Epithelial cell of prostate (primary cell): Measurements from ENCODE around the gene FAM221A.
"Not testable (repeated sequence)": the region's sequence is repeated elsewhere in the genome, so short reads cannot be mapped to it uniquely, and the experiment has no call there.

Experiments used
- DNase-seq: peaks from one replicate; pipeline ENCODE4 v3.0.0-alpha.2; 2011; ENCODE audit warnings: low read depth, low spot score
- H3K27ac ChIP-seq: fragments of 450-650 bp; 2 replicates; pipeline ENCODE4 v1.5.1; 2017; ENCODE audit warnings: mild to moderate bottlenecking

FAM221A gene

DNA sequence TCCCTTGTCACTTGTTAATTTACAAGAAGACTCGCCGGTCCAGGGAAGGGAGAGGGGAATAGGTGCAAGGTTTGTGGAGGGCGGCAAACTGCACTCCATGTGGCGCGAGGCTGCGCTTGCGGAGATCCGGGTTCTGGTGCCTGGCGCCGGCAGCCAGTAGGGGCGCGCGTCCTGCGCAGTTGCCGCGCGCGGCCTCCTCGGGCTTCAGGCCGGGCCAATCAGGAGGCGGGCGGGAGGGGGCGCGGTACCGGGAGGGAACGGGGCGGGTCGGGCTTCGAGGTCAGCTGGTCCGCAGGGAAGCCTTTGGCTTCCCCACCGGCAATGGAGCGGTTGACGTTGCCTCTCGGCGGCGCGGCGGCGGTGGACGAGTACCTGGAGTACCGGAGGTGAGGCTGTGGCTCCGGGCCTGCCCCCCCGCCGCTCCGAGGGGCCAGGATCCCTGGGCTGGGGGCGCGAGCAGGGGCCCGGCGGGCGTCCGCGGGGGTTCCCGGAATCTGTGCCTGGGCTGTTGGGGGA lies at the start of gene FAM221A:
Gene FAM221A, plus strand, starts transcription at position 302 of the 516 bp plus-strand sequence. Its CDS starts 20 bp downstream, at position 322.
- H3K27ac ChIP-seq, result no peak within 1 kb of the TSS
- no peak for DNase-seq

- DNase-seq, result no peak
Measured at GRCh38 chr7:23633417-23633816, 46.6 kb upstream of the FAM221A start.

DNA sequence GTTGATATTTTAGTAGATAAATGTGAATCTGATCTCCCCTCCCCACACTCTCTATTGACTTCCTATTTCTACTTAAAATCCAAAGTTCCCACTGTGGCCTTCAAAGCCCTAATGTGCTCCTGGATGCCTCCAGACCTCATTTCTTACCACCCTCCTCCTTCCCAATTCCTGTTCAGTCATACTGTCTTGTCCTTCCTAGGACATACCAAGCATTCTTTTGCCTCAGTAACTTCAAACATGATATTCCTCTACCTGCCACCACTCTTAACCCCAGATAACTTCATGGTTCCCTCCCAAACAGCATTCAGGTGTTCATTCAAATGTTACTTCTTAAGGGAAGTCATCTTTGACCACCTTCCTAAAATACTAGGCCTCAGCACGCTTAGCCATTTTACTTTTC lies 34.2 kb upstream of the FAM221A start:
- H3K27ac ChIP-seq, result no peak overlapping the region
- no peak for DNase-seq

More at GRCh38 chr7:23633417-23633816, 46.6 kb upstream of the FAM221A start:
- no peak overlapping the region for H3K27ac ChIP-seq

GRCh38 chr7:23653942-23654341 lies 26.1 kb upstream of the FAM221A start:
- DNase-seq, result no peak
- no peak overlapping the region for H3K27ac ChIP-seq

DNA sequence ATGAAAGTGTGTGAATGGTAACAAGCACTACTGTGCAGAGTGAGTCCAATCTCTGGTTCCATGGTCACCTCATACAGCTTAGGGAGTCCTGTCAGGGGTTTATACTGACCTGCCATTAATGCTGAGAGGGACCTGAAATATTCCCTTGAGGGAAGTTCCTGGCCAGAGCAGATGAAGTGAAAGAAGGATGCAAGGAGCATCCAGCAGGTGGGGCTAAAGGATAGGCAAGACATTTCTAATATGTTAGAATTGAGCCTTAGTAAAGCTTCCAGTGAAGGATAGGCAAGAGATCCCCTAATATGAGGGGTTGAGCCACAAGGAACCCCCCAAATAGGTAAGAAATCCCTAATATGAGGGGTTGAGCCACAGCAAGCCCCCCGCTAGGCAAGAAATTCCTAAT lies 25.5 kb upstream of the FAM221A start:
- DNase-seq, result no peak
- no peak overlapping the region for H3K27ac ChIP-seq

DNA sequence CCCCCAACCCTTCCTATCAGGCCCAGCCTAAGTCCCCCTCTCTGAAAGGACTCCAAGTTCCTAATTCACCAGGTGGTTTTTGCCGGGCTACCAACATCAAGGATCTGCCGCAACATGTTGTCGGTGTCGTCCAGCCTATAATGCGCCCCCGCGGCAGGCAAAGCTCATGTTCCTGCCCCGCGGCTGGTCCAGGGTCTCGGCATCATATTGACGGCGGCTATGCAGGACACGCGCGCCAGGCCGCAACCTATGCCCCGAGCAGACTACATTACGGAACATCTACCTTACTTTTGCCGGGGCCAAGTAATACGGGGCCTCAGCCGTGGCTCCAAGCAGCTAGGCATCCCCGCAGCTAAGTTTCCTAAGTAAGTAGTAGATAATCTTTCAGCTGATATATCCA lies 24.6 kb upstream of the FAM221A start:
- no peak for DNase-seq
- H3K27ac ChIP-seq, result no peak overlapping the region

GRCh38 chr7:23658831-23659427 lies 21.1 kb upstream of the FAM221A start:
- no peak for DNase-seq
- H3K27ac ChIP-seq, result no peak overlapping the region

GRCh38 chr7:23661385-23661784 lies 18.6 kb upstream of the FAM221A start:
- no peak for DNase-seq
- no peak overlapping the region for H3K27ac ChIP-seq

DNA sequence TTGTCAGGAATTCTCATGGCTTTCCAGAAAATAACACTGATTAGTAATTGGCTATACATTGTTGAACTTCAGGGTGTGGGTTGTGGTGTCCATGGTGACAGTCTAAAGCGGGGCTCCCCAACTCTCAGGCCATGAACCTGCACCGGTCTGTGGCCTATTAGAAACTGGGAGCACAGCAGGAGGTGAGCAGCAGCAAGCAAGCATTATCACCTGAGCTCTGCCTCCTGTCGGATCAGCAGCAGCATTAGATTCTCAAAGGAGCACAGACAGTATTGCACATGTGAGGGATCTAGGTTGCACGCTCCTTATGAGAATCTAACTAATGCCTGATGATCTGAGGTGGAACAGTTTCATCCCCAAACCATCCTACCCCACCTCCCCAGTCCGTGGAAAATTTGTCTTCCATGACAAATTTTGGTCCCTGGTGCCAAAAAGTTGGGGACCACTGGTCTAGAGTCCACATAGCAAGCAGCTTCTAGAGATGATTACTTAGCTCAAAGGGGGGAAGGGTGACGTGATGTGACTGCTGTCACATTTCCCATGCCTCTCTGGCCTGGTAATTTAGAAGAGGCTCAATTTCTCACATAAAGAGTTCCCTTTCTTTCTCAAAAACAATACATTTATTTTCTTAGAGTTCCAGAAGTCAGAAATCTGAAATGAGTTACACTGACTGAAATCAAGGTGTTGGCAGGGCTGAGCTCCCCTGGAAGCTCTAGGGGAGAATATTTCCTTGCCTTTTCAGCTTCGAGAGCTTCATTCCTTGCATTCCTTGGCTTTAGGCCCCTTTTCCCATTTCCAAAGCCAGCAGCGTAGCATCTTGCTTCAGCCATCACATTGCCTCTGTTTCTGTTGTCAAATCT lies 17.6 kb upstream of the FAM221A start:
- DNase-seq, result no peak
- H3K27ac ChIP-seq, result no peak overlapping the region

DNA sequence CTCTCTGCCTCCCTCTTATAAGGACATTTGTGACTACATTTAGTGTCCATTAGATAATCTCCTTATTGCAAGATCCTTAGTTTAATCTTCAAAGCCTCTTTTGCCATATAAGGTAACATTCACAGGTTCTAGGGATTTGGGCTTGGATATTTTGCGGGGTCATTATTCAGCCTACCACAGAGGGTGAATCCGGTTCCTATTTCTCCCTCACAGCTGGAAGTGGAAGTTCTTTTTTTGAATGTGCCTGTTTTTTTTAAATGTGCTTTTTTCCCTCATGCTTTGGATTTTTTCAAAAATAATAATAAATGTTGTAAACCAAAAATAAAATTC lies 17.1 kb upstream of the FAM221A start:
- DNase-seq, result no peak
- no peak overlapping the region for H3K27ac ChIP-seq

- H3K27ac ChIP-seq, result no peak overlapping the region
- no peak for DNase-seq
Measured at GRCh38 chr7:23664122-23664521, 15.9 kb upstream of the FAM221A start.

DNA sequence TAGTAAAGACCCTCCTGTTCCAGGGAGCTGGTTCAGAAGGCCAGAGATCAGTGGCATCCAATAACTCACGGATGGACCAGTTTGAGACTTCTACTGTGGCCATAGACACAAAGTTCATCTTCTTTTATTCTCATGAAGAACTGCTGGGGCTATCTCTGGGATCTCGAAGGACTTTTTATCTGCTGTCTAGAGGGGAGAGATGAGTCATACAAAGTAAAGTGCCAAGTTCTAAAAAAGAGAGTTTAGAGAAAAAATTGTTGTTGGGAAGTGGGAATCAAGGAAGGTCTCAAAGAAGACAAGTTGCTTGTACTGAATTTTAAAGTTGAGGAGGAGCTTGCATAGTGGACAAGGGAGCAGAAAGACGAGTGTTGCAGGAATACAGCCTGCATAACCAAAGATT lies 8.0 kb upstream of the FAM221A start:
- DNase-seq, result no peak
- no peak overlapping the region for H3K27ac ChIP-seq

GRCh38 chr7:23680414-23681405 lies 711 bp downstream of the FAM221A start:
- no peak for DNase-seq
- no peak overlapping the region for H3K27ac ChIP-seq

GRCh38 chr7:23684041-23684440 lies 4.0 kb downstream of the FAM221A start:
- DNase-seq, H3K27ac ChIP-seq: not testable (repeated sequence)

GRCh38 chr7:23685731-23686130 lies 5.7 kb downstream of the FAM221A start:
- DNase-seq, result no peak

DNA sequence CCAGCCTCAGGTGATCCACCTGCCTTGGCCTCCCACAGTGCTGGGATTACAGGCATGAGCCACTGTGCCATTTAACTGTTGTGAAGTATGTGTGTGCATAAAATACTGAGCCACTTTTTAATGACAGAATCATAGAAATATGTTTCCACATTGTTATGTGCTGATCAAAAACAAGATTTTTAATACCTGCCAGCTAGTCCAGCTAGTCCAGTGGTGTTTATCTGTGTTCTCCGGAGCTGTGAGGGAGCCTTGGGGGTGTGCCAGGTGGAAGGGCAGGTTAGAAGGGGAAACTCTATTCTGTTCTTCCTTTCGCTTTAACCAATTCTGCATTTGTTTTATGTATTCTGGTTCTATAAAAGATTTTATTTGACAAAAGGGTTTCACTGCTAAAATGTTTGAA lies 7.0 kb downstream of the FAM221A start:
- peak overlapping the region; percentile 46 for H3K27ac ChIP-seq
- DNase-seq, result no peak

More at GRCh38 chr7:23685731-23686130, 5.7 kb downstream of the FAM221A start:
- H3K27ac ChIP-seq, result no peak overlapping the region

DNA sequence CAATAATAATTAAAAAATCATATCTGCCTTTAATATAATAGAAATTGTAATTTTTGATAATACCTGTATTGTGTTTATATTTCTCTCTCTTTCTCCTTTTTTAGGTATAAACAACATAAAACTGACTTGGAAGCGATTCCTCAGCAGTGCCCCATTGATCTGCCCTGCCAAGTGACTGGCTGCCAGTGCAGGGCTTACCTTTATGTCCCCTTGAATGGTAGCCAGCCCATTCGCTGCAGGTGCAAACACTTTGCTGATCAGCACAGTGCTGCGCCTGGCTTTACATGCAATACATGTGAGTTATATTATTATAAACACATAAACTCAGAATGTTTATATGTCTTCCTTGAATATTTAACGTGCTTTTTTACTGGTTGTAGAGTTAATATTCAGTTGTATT lies 9.2 kb downstream of the FAM221A start:
- H3K27ac ChIP-seq, result no peak overlapping the region

GRCh38 chr7:23691320-23691719 lies 11.3 kb downstream of the FAM221A start:
- peak; percentile 50 for DNase-seq
- peak overlapping the region; percentile 52 for H3K27ac ChIP-seq

More for the DNA sequence above, 9.2 kb downstream of the FAM221A start:
- no peak for DNase-seq

DNA sequence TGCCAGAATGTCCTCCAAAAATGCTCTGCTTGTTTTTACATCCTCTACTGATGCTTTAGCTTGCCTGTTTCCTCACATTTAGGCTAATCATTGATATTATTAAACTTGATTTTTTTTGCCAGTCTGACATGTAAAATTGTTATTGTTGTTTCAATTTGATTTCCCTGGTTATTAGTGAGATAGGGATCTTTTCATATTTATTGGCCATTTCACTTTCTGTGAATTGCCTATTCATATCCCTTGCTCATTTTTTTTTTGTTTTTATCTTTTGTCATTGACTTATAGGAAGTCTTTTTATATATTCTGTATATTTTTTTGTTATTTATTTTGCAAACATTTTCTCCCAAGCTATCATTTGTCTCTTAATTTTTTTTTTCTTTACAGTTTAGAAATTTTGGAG lies 13.2 kb downstream of the FAM221A start:
- DNase-seq, result no peak
- H3K27ac ChIP-seq, result no peak overlapping the region

GRCh38 chr7:23696916-23697441 lies 17.0 kb downstream of the FAM221A start:
- no peak overlapping the region for H3K27ac ChIP-seq
- no peak for DNase-seq
